NCI-H2081 treated with DMSO at 0.1 percent for 48 hours (cell line): ENCODE data around the gene ZNF611.
A peak's percentile ranks its signal among the peaks of the same experiment; 100 is the strongest.
"Not testable (repeated sequence)": the region's sequence is repeated elsewhere in the genome, so short reads cannot be mapped to it uniquely, and the experiment has no call there.

Experiments used
- DNase-seq: peaks from one replicate; lab custom pipeline; 2025; lab: John Stamatoyannopoulos, UW

Gene ZNF611

GRCh38 chr19:52734893-52735661 lies at the start of gene ZNF611:
ZNF611 (minus strand) TSS chr19:52735044; CDS start chr19:52715894, 19,150 bp downstream.
- DNase-seq: peak; percentile 60

GRCh38 chr19:52782864-52783263 lies 48.0 kb upstream of the ZNF611 start:
- DNase-seq: not testable (repeated sequence)

- no peak for DNase-seq
Measured at GRCh38 chr19:52778811-52779210, 44.0 kb upstream of the ZNF611 start.

GRCh38 chr19:52756447-52756846 lies 21.6 kb upstream of the ZNF611 start:
- DNase-seq: not testable (repeated sequence)

GRCh38 chr19:52749780-52750179 lies 14.9 kb upstream of the ZNF611 start:
- no peak for DNase-seq

GRCh38 chr19:52748336-52748950 lies 13.6 kb upstream of the ZNF611 start:
- DNase-seq: peak; percentile 3

GRCh38 chr19:52745919-52746318 lies 11.1 kb upstream of the ZNF611 start:
- DNase-seq: not testable (repeated sequence)

GRCh38 chr19:52743091-52743490 lies 8.2 kb upstream of the ZNF611 start:
- DNase-seq: no peak

GRCh38 chr19:52742516-52742915 lies 7.7 kb upstream of the ZNF611 start:
- DNase-seq: no peak

GRCh38 chr19:52741951-52742485 lies 7.2 kb upstream of the ZNF611 start:
- DNase-seq: no peak

GRCh38 chr19:52741371-52741770 lies 6.5 kb upstream of the ZNF611 start:
- not testable (repeated sequence) for DNase-seq

- no peak for DNase-seq
Measured at GRCh38 chr19:52739576-52739975, 4.7 kb upstream of the ZNF611 start.

GRCh38 chr19:52735734-52736133 lies 890 bp upstream of the ZNF611 start:
- DNase-seq: no peak

- DNase-seq: no peak
Measured at GRCh38 chr19:52734331-52734892, 432 bp downstream of the ZNF611 start.

- DNase-seq: not testable (repeated sequence)
Measured at GRCh38 chr19:52726051-52726450, 8.8 kb downstream of the ZNF611 start.

- DNase-seq: no peak
Measured at GRCh38 chr19:52725528-52725961, 9.3 kb downstream of the ZNF611 start.

GRCh38 chr19:52724701-52725514 lies 9.9 kb downstream of the ZNF611 start:
- DNase-seq: no peak

GRCh38 chr19:52723907-52724598 lies 10.8 kb downstream of the ZNF611 start:
- DNase-seq: not testable (repeated sequence)

- DNase-seq: no peak
Measured at GRCh38 chr19:52722062-52723003, 12.5 kb downstream of the ZNF611 start.

GRCh38 chr19:52720541-52720940 lies 14.3 kb downstream of the ZNF611 start:
- DNase-seq: not testable (repeated sequence)
